Stimulated activated CD4-positive, alpha-beta T cell treated with anti-CD3 and anti-CD28 coated beads, Interleukin-2, amount 100 ng/mL, for 24 hours (primary cell): Measurements from ENCODE around the gene F10.

Experiments
- DNase-seq, 2 donors: peaks; one replicate each; pipeline ENCODE4 v3.0.0-alpha.2; 2020

The F10 gene

DNA sequence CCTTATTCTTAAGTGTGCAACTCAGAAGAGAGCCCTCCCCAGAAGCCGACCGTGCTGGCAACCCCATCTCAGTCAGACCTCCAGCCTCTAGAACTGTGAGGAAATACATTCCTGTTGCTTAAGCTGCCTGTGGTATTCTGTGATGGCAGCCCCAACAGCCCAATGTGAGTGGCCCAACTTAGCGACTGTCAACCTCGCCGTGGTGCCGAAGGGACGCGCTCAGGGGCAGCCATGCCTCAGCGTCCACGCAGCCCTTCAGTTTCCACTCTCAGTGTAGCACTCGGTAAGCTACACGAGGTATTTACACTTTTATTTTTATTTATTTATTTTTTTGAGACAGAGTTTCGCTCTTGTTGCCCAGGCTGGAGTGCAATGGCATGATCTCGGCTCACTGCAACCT, 54.2 kb downstream of the F10 start:
- no peak for DNase-seq

DNA sequence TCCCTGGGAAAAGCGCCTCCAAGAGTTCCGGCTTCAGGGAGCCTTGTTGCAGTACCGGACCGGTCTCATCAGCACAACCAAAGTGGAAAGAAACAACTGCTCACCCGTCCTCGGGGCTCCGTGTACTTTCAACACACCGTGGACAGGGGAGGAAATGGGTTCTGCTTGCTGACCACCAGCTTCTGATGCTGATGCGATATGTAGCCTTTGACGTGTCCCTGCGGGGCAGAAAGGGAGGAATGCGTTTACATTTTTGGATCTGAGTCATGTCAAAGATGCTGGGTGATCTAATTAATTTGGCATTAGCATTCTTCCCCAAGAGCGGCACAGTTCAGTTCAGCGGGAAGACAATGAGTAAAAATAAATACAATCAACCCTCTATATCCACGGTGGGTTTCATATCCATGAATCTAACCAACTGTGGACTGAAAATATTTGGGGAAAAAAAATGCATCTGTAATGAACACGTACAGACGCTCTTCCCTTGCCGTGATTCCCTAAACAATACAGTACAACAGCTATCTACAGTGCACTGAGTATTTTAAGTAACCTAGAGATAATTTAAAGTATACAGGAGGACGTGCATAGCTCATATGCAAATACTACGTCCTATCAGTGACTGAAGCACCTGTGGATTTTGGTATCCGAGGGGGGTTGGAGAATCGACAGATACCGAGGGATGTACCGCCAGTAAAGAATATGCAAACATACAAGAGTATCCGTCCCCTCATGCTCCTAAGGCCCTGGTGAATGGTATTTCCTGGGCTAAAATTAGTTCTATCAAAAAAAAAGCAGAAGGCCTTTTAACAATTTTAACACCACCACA, 55.7 kb downstream of the F10 start:
- DNase-seq = no peak

DNA sequence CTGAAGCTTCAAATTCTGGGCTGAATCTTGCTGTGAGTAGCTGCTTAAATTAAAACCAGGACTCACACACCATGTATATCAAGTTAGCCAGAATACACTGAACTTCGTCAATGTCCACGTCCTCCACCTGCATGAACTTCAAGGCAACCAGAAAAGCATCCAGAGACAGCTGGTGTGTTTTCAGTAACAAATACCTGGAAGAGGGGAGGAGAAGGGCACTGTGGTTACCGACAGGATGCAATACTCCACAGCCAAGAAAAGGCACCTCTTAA, 56.2 kb downstream of the F10 start:
- no peak for DNase-seq

DNA sequence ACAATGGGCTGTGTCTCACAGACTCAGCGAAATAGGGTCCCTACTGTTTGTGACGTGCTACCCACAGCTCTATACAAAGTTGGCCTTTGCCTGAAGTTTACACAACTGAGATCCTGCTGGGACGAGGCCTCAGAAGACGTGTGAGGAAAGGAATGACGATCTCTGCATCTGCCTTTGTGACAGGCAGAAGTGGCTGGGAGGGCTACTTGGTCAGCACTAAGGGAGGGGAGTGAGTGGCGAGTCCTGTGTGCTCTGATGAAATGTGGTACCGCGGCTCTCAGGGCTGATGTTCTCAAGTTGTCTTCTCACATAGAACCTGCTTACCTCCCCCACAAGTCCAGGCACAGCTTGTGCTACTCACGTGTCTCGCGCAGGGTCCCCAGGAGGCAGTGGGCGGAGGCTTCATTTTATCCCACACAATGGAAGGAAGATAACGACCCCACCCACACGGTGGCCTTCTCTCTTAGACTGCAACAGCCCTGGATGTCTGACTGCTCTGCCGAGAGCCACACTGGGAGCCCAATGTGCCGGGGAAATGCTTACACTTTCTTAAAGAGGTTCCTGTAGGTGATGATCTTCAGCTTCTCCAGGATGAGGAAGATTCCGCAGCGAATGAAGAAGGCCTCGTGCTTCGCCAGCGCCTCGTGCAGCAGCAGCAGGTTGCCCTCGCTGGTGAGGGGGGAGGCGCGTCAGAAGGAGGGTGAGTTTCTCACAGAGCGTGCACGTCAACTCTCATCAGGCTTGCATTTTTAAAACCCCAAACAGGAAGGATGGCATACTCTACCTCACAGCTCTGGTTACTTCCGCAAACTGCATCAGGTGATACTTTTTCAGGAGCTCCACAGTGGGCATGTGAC, 57.0 kb downstream of the F10 start:
- no peak for DNase-seq

DNA sequence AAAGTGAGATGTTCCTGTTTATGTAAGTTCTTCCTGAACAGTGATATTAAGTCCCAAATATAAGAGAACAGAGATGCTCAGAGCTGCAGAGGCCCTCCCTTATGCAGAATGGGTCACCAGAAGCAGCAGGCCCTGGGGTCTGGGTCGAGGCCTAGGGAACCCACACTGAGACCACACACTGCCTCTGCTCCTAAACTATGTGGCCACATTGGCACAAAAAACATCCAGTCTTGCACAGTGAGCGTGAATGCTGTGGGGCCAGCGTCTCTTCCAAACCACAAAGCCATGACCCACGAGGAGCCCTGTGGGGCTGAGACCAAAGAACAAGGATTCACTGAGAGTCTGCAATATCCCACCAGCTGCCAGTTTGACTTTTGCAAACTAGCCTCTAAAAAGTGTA, 59.4 kb downstream of the F10 start:
- DNase-seq = no peak

DNA sequence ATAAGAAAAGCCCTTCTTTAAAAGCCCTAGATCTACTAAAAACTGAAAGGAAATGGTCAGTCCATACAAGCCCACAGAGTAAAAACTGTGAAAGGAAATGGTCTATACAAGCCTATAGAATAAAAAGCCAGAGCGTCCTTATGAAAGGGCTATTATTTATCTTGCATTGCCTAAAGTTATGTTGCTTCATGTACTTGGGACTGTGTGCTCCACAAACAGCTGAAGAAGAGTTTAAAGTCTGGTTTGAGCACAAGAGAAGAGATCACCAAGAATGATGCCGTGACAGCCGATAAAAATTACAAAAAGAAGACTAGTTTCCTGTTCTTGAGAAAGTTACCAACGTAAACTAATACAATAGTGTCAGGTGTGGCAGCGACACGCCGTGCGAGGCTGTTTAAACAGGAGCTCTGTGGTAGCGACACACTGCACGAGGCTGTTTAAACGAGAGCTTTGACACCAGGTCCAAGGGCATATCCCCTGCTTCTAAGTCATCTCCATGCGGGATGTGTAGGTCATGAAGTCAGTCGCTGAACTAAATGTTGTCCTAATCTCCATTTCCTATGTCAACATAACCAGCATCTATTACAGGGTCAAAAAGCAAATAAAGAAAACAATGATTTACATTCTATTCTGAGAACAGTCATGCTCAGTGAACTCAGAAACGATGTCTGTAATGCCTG, 61.0 kb downstream of the F10 start:
- DNase-seq = no peak

DNA sequence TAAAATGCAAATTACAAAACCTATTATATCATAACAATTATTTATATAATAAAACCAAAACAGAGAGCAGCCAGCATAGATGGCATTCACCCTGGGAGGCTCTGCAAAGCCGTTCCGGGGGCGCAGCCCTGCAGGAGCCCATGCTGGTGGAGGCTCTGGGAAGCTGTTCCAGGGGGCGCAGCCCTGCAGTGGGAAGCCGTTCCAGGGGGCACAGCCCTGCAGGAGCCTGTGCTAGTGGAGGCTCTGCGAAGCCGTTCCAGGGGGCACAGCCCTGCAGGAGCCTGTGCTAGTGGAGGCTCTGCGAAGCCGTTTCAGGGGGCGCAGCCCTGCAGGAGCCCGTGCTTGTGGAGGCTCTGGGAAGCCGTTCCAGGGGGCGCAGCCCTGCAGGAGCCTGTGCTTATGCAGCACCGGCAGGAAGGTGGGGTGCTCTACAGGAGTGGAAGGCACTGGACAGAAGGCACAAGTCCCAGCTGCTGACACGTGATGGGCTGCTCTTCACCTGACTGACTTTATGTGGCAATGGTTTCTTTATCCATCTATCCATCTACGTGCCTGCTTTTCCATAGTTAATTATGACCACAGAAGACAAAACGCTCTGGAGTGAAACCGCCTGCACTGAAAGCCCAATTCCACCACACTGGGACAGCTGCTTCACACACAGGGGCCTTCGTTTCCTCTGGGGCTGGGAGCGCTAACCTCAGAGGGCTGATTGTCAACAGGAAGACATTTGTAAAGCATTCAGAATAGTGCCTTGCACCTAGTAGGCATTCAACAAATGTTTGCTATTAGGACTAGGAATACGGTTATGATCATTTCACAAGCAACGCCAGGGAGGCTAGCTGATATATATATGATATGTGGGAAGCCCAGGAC, 62.2 kb downstream of the F10 start:
- no peak for DNase-seq

DNA sequence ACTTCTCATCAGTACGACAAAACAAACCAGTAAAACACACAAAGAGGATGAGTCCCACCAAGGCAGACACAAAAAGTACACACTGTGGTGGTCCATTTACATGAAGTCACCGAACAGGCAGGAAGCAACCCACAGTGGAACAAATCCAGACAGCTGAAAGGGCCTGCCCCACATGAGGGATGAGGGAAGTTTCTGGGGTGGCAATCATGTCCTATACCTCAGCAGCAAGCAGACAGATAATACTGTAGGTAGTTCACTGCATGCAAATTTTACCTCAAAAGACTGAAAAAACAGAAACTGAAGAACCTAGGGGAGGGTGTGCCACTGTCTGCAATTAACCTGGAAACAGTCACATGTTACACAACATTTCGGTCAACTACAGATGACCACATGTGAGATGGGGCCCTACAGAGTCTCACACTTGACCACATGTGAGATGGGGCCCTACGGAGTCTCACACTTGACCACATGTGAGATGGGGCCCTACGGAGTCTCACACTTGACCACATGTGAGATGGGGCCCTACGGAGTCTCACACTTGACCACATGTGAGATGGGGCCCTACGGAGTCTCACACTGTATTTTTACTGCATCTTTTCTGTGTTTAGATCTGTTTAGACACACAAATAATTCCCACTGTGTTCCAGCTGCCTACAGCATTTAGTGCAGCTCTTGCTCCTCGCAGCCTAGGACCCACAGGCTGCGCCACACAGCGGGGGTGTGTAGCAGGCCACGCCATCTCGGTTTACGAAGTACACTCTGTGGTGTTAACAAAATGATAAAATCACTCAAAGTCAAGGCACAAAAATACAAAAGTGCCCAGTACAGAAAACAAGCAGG, 63.7 kb downstream of the F10 start:
- DNase-seq = no peak

DNA sequence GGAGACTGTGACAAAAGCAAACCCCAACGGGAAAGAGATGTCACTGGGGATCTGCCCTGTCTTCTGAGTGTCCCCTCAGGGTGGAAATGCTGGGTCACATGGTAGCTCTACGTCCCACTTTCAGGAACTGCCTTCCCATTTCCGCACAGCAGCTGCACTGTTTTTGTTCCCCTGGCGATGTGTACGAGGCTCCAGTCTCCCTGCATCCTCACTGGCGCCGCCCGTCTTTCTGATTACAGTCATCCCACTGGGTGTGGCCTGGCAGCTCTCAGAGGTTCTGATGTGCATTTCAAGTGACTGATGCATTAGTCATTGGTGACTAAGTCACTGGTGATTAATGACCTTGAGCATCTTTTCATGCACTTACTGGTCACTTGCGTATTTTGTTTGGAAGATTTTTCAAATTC, 64.7 kb downstream of the F10 start:
- peak; percentile 73 to 74 for DNase-seq

DNA sequence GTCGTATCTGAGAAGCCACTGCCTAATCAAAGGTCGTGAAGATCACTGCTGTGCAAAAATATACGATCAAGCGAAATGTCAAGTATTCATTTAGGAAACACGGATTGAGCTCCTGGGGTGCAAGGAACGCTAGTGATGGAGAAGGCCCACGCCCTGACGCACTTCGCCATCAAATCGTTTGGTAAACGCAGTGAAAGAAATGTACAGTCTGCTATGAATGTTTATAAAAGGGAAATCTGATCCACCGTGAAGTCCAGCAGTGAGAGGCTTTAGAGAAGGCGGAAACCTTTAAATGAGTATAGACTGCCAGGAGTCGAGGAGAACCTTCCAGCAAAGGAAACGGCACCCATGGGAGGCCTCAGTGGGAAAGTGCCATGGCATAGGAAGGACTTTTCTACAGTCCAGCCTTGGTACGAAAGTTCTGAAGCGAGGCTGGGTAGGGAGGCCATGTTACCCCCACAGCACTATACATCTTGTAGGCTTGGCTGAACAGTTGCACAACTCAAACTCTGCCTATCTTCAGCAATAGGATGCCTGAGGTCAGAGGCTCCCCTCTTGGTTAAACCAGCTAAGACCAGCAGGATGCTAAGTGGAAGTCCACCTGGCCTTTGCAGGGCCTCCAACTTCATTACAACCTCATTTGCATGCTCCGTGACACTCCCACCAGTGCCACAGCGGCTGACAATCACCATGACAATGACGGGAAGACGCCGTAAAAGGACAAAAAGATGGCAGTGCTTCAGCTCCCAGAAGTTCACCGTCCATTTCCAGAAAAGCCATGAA, 65.5 kb downstream of the F10 start:
- no peak for DNase-seq

DNA sequence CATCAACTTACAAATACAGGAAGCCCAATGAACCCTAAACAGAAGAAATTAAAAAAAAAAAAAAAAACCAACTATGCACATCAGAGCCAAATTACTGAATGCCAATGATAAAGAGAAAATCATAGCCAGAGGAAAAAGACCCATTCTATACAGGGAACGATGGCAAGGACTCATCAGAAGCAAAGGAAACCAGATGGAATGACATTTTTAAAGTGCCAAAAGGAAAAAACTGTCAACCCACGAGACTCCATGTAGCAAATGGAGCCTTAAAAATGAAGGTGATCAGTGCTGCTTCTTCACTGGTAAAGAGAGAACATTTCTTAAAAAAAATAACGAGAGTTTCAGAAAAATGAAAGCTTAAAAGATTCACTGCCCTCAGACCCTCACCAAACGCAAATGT, 67.6 kb downstream of the F10 start:
- DNase-seq = no peak

DNA sequence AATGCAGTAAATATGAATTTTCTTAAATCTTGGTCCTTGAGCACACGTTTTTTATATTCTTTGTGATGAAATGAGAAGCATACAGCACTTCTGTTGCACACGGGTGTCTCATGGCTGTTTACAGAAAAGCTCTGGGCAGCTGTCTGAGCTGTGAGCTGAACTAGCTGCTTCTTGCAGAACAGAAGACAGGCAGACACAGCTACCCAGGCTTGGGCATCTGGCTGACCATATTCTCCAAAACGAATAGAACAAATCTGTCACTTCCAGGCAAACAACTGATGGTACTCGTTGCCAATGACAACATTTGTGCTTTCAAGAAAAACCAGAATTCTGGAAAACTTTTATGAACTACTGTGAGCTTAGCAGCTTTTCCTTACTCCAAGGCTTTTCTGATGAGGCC, 69.7 kb downstream of the F10 start:
- DNase-seq = no peak

DNA sequence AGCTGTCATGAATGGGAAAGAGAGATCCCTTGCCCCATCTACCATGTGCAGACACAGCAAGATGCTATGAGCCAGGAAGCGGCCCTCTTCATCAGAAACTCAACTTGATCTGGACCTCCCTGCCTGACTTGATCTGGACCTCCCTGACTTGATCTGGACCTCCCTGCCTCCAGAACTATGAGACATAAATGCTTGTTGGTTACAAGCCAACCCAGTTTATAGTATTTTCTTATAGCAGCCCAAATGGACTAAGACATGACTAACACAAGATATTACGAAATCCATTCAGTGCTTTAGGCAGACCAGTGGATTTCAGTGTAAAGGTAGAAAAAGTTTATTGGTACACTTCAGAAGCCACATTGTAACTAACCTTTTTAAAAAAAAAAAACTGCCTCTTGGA, 70.3 kb downstream of the F10 start:
- DNase-seq = no peak

DNA sequence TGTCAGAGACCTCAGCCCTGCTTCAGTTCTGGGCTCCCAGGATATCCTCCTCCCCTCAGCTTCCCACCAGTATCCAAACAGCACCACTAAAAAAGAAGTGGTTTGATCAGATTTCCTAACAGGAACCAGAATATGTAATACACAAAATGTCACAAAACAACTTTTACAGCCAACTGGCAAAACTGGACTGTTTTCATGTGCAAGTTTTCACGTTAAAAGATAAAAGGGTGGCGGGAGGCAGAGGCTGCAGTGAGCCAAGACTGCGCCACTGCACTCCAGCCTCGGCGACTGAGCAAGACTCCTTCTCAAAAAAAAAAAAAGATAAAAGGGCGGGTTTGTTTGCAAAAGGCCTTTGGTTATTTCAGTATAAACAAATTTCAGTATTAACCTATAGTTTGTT, 72.8 kb downstream of the F10 start:
- no peak for DNase-seq

DNA sequence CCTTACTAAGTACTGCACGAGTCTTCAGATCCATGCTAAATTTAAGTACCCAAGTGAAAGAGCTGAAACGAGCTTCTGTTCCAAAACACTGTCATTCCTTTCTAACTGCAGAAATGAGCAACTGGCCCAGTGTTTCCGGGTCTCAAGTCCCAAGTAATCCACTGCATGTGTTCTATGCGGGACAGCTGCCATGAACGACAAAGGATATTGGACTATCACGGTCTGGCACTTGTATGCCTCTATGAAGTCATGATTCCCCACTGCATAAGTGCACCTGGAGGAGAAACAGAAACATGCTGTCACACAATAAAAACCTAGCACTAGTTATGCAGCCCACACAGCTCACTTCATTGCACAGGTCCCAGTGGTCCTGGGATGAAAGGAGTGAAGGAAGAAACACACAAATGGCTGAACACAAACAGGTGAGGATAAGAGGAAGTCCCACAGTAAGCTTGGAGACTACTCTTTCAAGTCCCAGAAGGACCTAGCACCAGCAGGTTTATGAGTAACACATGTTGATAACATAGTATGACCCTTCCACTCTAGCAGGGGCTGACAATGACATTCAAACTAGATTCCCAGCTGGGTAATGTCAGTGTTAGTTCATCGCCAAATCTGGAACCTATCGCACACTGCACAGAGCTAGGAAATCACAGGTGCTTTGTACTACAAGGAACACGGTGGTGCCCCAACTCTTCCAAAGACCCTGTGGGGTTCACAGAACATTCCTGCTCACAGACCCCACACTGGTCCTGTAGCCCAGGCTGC, 74.6 kb downstream of the F10 start:
- DNase-seq = no peak
